Gastroesophageal sphincter (tissue), 4 donors: ENCODE measurements around the gene ILRUN. TPM values are rescaled to one million over a fixed set of nuclear protein-coding genes. Genes with fewer than 3 reads are reported as not detected.
"Not testable (repeated sequence)": the region's sequence is repeated elsewhere in the genome, so short reads cannot be mapped to it uniquely, and the experiment has no call there.

Source experiments
- ATAC-seq: fragments of 150-250 bp; one replicate; pipeline ENCODE4 v1.9.1; 2016; ENCODE audit warnings: mild to moderate bottlenecking, moderate library complexity
- H3K27ac ChIP-seq, 4 donors: fragments of 200-600 bp; sonication (generic) in 3 of 4; 1 replicate in 3 of 4; 2 replicates in 1 of 4; pipeline ENCODE4 v1.5.1; 2016 to 2019
- H3K27me3 ChIP-seq: fragments of 200-600 bp; sonication (generic); one replicate; pipeline ENCODE4 v1.5.1; 2019
- H3K36me3 ChIP-seq, 2 donors: fragments of 200-600 bp; sonication (generic); one replicate each; pipeline ENCODE4 v1.5.1; 2019; ENCODE audit warnings: control low read depth in 1 of 2
- H3K4me1 ChIP-seq, 3 donors: fragments of 200-600 bp; sonication (generic); 1 replicate in 2 of 3; 2 replicates in 1 of 3; pipeline ENCODE4 v1.5.1; 2016 to 2019; ENCODE audit warnings: control low read depth in 2 of 3
- H3K4me3 ChIP-seq, 2 donors: fragments of 200-600 bp; sonication (generic); one replicate each; pipeline ENCODE4 v1.5.1; 2019; ENCODE audit warnings: mild to moderate bottlenecking in 1 of 2, moderate library complexity in 1 of 2
- H3K9me3 ChIP-seq, 3 donors: fragments of 200-600 bp; sonication (generic); one replicate each; pipeline ENCODE4 v1.5.1; 2017 to 2019; ENCODE audit warnings: control low read depth in 2 of 3
- EP300 ChIP-seq: sonication (generic); formaldehyde crosslinking; IDR thresholded peaks from one replicate; pipeline ENCODE4 v1.6.1; 2017; ENCODE audit warnings: antibody characterized with exemption, mild to moderate bottlenecking
- POLR2A ChIP-seq, 2 donors: fragments of 450-650 bp; IDR thresholded peaks; one replicate each; pipeline ENCODE4 v1.6.1; 2017; ENCODE audit warnings: antibody characterized with exemption in 2 of 2, mild to moderate bottlenecking in 2 of 2, moderate library complexity in 1 of 2
- POLR2AphosphoS5 ChIP-seq: sonication (generic); formaldehyde crosslinking; IDR thresholded peaks from one replicate; pipeline ENCODE4 v1.6.1; 2017; ENCODE audit warnings: antibody characterized with exemption
- WGBS, 2 donors: methylation state at CpG; one replicate each; pipeline ENCODE4 v1.1.5; 2018; ENCODE audit warnings: low coverage in 1 of 2; 5-methylcytosine and 5-hydroxymethylcytosine counted together
- total RNA-seq, 4 donors: library from RNA; depleted of rRNA; stranded (reverse); fragments of >200 nt; gene quantifications; one replicate each; pipeline ENCODE4 v1.1.0, GENCODE V29; 2016
- TF ChIP-seq, protein P1 (sequence below), 4 experiments: fragments of 200-600 bp in 2 of 4; fragments of 450-650 bp in 2 of 4; sonication (generic) in 1 of 4; IDR thresholded peaks; one replicate each; pipeline ENCODE4 v1.5.1; 2017 to 2019; ENCODE audit warnings: antibody characterized with exemption in 4 of 4, mild to moderate bottlenecking in 2 of 4, moderate library complexity in 2 of 4

Gene ILRUN
- total RNA-seq, 4 donors from 2014 or later: 84.4 to 116 (median 96.6) TPM

DNA sequence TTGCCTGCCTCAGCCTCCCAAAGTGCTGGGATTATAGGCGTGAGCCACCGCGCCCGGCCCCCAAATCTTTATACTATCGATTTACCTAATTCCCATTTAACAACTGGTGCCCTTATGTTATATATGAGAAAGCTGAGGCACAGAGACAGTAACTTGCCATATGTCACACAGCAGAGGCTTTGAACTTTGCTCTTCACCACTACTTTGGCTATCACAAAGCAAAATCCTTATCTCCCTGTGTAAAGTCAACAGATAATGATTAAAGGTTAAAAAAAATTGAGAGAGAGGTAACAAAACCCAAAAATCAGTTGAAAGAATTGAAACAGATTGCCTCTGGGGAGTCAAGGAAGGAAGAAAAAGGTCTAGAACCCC is 22.3 kb downstream of the ILRUN start:
- H3K27me3 ChIP-seq: no peaks in the 10 kb centered on the region
- H3K9me3 ChIP-seq: no peaks in the 10 kb centered on the region
- no peaks in the 10 kb centered on the region for H3K36me3 ChIP-seq
- 83% methylated on average over 1 of the region's 5 CpGs; no CpG with 5 or more reads in 1 of the 2 donors for WGBS, 2 donors
- TF ChIP-seq POLR2A (IDR thresholded peaks at IDR 0.05): no peak
- TF ChIP-seq POLR2AphosphoS5: no peak
- TF ChIP-seq, protein P1, sequence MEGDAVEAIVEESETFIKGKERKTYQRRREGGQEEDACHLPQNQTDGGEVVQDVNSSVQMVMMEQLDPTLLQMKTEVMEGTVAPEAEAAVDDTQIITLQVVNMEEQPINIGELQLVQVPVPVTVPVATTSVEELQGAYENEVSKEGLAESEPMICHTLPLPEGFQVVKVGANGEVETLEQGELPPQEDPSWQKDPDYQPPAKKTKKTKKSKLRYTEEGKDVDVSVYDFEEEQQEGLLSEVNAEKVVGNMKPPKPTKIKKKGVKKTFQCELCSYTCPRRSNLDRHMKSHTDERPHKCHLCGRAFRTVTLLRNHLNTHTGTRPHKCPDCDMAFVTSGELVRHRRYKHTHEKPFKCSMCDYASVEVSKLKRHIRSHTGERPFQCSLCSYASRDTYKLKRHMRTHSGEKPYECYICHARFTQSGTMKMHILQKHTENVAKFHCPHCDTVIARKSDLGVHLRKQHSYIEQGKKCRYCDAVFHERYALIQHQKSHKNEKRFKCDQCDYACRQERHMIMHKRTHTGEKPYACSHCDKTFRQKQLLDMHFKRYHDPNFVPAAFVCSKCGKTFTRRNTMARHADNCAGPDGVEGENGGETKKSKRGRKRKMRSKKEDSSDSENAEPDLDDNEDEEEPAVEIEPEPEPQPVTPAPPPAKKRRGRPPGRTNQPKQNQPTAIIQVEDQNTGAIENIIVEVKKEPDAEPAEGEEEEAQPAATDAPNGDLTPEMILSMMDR (IDR thresholded peaks at IDR 0.05): no peak
- TF ChIP-seq EP300: no peak
- H3K4me1 ChIP-seq: peaks cover 0 to 42% (median 11%) of the 10 kb centered on the region in 3 donors
- H3K27ac ChIP-seq: no peak overlapping the region
- no peak for ATAC-seq
- no peak overlapping the region for H3K4me3 ChIP-seq

DNA sequence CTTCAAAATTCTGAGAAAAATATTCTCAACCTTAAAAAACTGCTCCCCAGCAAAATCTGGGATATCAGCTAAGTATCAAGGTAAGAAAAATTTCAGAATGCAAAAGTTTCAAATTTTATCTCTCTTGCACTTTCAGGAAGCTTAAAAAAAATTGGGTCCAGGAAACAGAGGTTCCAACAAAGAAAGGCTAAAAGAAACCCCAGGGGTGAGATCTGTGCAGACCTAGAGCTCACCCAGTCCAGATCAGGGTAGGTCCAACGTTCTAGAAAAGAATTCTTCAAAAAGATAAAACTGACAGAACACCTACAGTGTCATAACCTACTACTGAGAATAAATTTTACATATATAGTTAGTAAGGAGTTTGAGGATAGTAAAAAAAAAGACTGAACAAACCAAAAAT is 23.5 kb downstream of the ILRUN start:
- Histone ChIP-seq H3K4me1 (peaks cover 0 to 38% (median 11%) of the 10 kb centered on the region in 3 donors), H3K9me3 (no peaks in the 10 kb centered on the region), H3K27me3 (no peaks in the 10 kb centered on the region), H3K36me3 (no peaks in the 10 kb centered on the region), H3K4me3 (no peak overlapping the region), H3K27ac (peak overlapping the region in 1 of 4 donors; percentile 31)
- 0 to 11% methylated on average over 1 of the region's 1 CpG for WGBS, 2 donors
- TF ChIP-seq POLR2AphosphoS5 (no peak), EP300 (no peak), POLR2A (IDR thresholded peaks at IDR 0.05) (no peak)
- TF ChIP-seq, protein P1 (IDR thresholded peaks at IDR 0.05): no peak
- no peak for ATAC-seq

DNA sequence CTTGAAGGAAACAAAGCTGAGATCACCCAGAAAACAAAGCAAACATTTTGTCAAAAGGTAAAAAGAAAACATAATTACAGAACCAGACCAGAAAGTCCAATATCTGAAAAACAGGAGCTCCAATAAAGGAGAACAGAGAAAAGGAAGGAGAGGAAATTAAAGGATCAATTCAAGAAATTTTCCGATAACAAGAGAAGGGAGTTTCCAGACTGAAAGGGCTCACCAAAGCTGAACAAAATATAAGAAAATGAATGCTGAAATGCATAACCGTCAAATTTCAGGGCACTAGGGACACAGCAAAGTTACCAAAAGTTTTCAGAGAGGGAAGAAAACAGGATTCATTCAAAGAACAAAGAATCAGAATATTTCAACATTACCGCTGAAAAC is 23.9 kb downstream of the ILRUN start:
- no peak for TF ChIP-seq POLR2A (IDR thresholded peaks at IDR 0.05)
- TF ChIP-seq POLR2AphosphoS5: no peak
- TF ChIP-seq, protein P1 (IDR thresholded peaks at IDR 0.05): no peak
- TF ChIP-seq EP300: no peak
- H3K4me1 ChIP-seq: peaks cover 0 to 38% (median 11%) of the 10 kb centered on the region in 3 donors
- no peaks in the 10 kb centered on the region for H3K27me3 ChIP-seq
- WGBS, 2 donors: 67 to 77% methylated on average over 3 of the region's 3 CpGs
- H3K36me3 ChIP-seq: no peaks in the 10 kb centered on the region
- ATAC-seq: no peak
- peak overlapping the region in 1 of 4 donors; percentile 31 for H3K27ac ChIP-seq
- no peaks in the 10 kb centered on the region for H3K9me3 ChIP-seq
- no peak overlapping the region for H3K4me3 ChIP-seq

DNA sequence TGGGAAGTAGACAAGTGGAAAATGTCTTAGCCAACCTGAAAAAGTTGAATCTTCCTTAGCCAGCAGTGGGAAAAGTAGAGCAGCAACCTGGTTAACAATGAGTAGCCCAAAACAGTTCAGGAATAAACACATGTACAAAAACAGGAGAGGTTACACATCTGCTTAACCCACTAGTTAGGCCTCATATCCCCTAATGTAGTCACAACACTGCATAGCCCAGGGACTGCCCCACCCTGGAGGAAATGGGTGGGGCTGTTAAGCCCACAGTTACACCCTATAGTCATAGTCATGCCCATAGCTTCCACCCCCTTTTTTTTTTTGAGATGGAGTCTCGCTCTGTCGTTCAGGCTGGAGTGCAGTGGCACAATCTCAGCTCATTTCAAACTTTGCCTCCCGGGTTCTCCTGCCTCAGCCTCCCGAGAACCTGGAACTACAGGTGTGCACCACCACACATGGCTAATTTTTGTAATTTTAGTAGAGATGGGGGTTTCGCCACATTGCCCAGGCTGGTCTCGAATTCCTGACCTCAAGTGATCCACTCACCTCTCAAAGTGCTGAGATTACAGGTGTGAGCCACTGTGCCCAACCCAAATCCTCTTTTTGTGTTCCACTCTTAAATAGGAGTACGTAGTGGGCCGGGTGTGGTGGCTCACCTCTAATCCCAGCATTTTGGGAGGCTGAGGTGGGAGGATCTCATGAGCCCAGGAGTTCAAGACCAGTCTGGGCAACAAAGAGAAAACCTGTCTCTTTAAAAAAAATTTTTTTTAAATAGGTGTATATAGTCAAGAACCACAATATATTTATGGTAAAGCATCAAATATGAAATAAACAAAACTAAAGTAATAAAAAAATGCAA is 24.5 kb downstream of the ILRUN start:
- peak; percentile 58 for ATAC-seq
- peaks cover under 1 to 43% (median 11%) of the 10 kb centered on the region in 3 donors for H3K4me1 ChIP-seq
- H3K27me3 ChIP-seq: no peaks in the 10 kb centered on the region
- peak overlapping the region in 3 of 4 donors; percentile 23 to 36 (median 28) for H3K27ac ChIP-seq
- no peaks in the 10 kb centered on the region for H3K9me3 ChIP-seq
- 73 to 100% methylated on average over 2 of the region's 8 CpGs for WGBS, 2 donors
- H3K4me3 ChIP-seq: no peak overlapping the region
- no peaks in the 10 kb centered on the region for H3K36me3 ChIP-seq
- TF ChIP-seq EP300: no peak

DNA sequence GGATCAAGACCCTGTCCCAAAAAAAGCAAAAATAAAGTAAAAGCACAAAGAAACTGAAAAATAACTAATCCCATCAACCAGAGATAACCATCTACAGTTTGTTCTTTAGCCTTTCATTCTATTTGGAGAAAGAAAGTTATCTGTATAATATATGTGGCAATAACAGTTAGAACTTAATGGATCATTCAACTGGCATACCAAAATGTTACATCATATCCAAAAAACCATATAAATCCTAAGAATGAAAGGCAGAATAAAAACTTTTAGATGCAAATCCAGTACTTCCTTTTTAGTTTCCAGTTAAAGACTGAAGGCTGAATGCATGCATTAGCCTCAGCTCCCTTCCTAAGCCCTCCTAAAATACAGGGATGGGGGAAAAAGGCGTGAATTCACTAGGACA is 25.2 kb downstream of the ILRUN start:
- peak overlapping the region in 3 of 4 donors; percentile 23 to 36 (median 28) for H3K27ac ChIP-seq
- TF ChIP-seq, protein P1 (IDR thresholded peaks at IDR 0.05): no peak
- no peak for TF ChIP-seq POLR2AphosphoS5
- no peak for TF ChIP-seq EP300
- TF ChIP-seq POLR2A (IDR thresholded peaks at IDR 0.05): no peak
- no peak overlapping the region for H3K4me3 ChIP-seq
- no peaks in the 10 kb centered on the region for H3K36me3 ChIP-seq
- H3K4me1 ChIP-seq: peaks cover 5 to 50% (median 11%) of the 10 kb centered on the region in 3 donors
- 75 to 86% methylated on average over 1 of the region's 1 CpG for WGBS, 2 donors
- H3K27me3 ChIP-seq: no peaks in the 10 kb centered on the region
- H3K9me3 ChIP-seq: no peaks in the 10 kb centered on the region
- no peak for ATAC-seq

DNA sequence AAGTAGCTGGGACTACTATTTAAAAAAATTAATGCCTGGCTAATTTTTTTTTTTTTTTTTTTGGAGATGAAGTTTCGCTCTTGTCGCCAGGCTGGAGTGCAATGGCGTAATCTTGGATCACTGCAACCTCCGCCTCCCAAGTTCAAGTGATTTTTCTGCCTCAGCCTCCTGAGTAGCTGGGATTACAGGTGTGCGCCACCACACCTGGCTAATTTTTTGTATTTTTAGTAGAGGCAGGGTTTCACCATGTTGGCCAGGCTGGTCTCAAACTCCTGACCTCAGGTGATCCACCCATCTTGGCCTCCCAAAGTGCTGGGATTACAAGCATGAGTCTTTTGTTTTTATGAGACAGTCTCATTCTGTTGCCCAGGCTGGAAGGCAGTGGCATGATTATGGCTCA is 27.8 kb downstream of the ILRUN start:
- not testable (repeated sequence) for H3K27ac ChIP-seq, ATAC-seq, H3K9me3 ChIP-seq, H3K36me3 ChIP-seq, H3K27me3 ChIP-seq, H3K4me3 ChIP-seq
- peaks cover 14 to 64% (median 15%) of the 10 kb centered on the region in 3 donors for H3K4me1 ChIP-seq
- 90 to 100% methylated on average over 2 to 4 of the region's 5 CpGs for WGBS, 2 donors
